ENCODE measurements around the gene AIDA.

Gene AIDA

DNA sequence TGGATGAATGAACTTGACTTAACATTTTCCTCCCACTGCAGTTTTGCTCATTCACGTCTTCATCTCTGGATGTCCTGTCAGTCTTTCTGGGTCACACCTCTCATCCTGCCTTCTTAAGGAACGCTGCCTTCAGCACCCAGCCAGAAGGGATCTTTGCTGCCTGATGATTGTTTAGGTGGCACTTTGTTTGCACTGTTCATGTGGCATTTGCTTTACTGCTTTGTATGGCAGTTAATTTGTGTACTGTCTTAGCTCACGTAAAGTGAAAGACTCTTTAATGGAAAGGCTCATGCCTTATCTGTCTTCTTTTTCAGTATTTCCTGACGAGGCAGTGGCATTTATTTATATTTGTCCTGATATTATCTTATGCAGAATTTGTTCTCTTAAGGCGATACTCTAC lies 89.5 kb downstream of the AIDA start:
- Histone ChIP-seq H3K27ac (replicated peaks) (no peak overlapping the region), H3K4me3 (replicated peaks; ENCODE audit: insufficient read depth, low read length) (no peak overlapping the region), H3K27me3 (ENCODE audit: insufficient read depth, poor library complexity, severe bottlenecking) (no peaks in the 10 kb centered on the region)
- TF ChIP-seq, protein P1, sequence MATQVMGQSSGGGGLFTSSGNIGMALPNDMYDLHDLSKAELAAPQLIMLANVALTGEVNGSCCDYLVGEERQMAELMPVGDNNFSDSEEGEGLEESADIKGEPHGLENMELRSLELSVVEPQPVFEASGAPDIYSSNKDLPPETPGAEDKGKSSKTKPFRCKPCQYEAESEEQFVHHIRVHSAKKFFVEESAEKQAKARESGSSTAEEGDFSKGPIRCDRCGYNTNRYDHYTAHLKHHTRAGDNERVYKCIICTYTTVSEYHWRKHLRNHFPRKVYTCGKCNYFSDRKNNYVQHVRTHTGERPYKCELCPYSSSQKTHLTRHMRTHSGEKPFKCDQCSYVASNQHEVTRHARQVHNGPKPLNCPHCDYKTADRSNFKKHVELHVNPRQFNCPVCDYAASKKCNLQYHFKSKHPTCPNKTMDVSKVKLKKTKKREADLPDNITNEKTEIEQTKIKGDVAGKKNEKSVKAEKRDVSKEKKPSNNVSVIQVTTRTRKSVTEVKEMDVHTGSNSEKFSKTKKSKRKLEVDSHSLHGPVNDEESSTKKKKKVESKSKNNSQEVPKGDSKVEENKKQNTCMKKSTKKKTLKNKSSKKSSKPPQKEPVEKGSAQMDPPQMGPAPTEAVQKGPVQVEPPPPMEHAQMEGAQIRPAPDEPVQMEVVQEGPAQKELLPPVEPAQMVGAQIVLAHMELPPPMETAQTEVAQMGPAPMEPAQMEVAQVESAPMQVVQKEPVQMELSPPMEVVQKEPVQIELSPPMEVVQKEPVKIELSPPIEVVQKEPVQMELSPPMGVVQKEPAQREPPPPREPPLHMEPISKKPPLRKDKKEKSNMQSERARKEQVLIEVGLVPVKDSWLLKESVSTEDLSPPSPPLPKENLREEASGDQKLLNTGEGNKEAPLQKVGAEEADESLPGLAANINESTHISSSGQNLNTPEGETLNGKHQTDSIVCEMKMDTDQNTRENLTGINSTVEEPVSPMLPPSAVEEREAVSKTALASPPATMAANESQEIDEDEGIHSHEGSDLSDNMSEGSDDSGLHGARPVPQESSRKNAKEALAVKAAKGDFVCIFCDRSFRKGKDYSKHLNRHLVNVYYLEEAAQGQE (IDR thresholded peaks at IDR 0.05; ENCODE audit: insufficient replicate concordance, low read depth): no peak
- TF ChIP-seq GABPA (IDR thresholded peaks at IDR 0.05; ENCODE audit: low read depth): no peak
- TF ChIP-seq, protein P2, sequence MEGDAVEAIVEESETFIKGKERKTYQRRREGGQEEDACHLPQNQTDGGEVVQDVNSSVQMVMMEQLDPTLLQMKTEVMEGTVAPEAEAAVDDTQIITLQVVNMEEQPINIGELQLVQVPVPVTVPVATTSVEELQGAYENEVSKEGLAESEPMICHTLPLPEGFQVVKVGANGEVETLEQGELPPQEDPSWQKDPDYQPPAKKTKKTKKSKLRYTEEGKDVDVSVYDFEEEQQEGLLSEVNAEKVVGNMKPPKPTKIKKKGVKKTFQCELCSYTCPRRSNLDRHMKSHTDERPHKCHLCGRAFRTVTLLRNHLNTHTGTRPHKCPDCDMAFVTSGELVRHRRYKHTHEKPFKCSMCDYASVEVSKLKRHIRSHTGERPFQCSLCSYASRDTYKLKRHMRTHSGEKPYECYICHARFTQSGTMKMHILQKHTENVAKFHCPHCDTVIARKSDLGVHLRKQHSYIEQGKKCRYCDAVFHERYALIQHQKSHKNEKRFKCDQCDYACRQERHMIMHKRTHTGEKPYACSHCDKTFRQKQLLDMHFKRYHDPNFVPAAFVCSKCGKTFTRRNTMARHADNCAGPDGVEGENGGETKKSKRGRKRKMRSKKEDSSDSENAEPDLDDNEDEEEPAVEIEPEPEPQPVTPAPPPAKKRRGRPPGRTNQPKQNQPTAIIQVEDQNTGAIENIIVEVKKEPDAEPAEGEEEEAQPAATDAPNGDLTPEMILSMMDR (IDR thresholded peaks at IDR 0.05; ENCODE audit: insufficient read depth, low read length): no peak
- DNase-seq (ENCODE audit: low read depth in 1 of 2, low spot score in 1 of 2): no peak

DNA sequence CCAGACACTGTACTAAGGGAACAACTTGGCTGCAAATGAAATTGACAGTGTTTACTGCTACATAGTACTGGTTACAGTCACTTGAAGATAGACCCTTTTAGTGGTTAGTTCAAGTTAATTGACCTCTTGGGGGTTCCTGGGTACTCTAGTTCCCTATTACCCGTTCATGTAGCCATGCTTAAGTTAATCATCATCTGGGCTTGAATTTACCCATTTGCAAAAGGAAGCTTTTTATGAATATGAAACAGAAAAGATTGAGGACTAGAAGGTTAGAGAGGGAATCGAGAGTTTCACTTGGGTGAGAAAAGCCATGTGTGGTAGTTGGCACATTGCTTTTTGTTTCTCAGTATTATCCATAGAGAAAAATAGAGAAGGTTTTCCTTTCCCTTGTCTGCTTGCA lies 91.7 kb downstream of the AIDA start:
- no peak overlapping the region for H3K4me3 ChIP-seq (replicated peaks; ENCODE audit: insufficient read depth, low read length)
- no peak for DNase-seq (ENCODE audit: low read depth in 1 of 2, low spot score in 1 of 2)
- TF ChIP-seq, protein P1 (IDR thresholded peaks at IDR 0.05; ENCODE audit: insufficient replicate concordance, low read depth): no peak
- TF ChIP-seq SPI1 (IDR thresholded peaks at IDR 0.05; ENCODE audit: borderline replicate concordance, low read depth) (no peak), GABPA (IDR thresholded peaks at IDR 0.05; ENCODE audit: low read depth) (no peak), POLR2AphosphoS5 (IDR thresholded peaks at IDR 0.05; ENCODE audit: low read depth) (no peak)
- TF ChIP-seq, protein P2 (IDR thresholded peaks at IDR 0.05; ENCODE audit: insufficient read depth, low read length): no peak
- H3K27ac ChIP-seq (replicated peaks): no peak overlapping the region
- H3K27me3 ChIP-seq (ENCODE audit: insufficient read depth, poor library complexity, severe bottlenecking): no peaks in the 10 kb centered on the region

DNA sequence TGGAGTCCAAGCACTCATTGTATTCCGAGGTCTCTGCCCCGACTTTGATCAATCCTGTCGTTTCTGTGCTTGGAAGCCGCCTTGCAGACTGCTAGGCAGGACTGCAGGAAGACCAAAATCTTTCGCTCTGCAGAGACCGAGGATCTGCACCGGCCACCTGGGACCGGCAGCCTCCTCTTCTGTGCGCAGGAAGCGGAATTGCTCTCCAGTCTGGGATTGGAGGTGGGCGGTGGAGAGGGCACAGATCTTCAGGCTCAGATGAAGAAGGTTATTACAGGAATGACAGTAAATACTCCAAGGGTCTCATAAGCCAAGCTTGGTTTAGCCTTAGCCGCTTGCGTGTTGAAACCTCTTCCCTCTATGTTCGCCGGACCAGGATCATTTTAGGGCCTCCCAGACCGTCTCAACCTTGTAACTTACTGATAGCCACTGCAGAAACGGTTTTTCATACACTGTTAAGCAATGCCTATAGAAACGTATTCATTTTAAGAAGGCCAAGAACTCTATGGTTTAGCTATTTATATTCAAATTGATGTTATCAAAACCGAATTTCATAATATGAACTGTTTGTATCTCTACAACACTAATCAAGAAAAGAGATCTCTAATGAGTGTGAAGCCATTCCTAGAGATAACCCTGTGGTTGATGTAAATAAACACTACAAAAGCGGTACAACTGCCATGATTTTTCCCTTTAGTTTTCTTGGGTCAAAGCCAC lies 93.3 kb downstream of the AIDA start:
- TF ChIP-seq, protein P2 (IDR thresholded peaks at IDR 0.05; ENCODE audit: insufficient read depth, low read length): no peak
- TF ChIP-seq GABPA (IDR thresholded peaks at IDR 0.05; ENCODE audit: low read depth) (no peak), POLR2AphosphoS5 (IDR thresholded peaks at IDR 0.05; ENCODE audit: low read depth) (no peak), SPI1 (IDR thresholded peaks at IDR 0.05; ENCODE audit: borderline replicate concordance, low read depth) (no peak)
- TF ChIP-seq, protein P1 (IDR thresholded peaks at IDR 0.05; ENCODE audit: insufficient replicate concordance, low read depth): no peak
- DNase-seq (ENCODE audit: low read depth in 1 of 2, low spot score in 1 of 2): peak in 1 of 2 experiments; percentile 45

More for the DNA sequence above, 93.3 kb downstream of the AIDA start:
- H3K27ac ChIP-seq (replicated peaks): no peak overlapping the region; the same call in 1 of the 2 replicates
- no peaks in the 10 kb centered on the region for H3K27me3 ChIP-seq (ENCODE audit: insufficient read depth, poor library complexity, severe bottlenecking)
- H3K4me3 ChIP-seq (replicated peaks; ENCODE audit: insufficient read depth, low read length): peak overlapping the region; percentile 92

Measured in HL-60 (cell line).